Esophagus muscularis mucosa (tissue), 4 donors: Measurements from ENCODE around the gene MGAT4B.

Experiments
- EP300 ChIP-seq: sonication (generic); formaldehyde crosslinking; IDR thresholded peaks from one replicate; pipeline ENCODE4 v1.6.1; 2017; ENCODE audit warnings: antibody characterized with exemption
- POLR2A ChIP-seq: fragments of 450-650 bp; IDR thresholded peaks from one replicate; pipeline ENCODE4 v1.6.1; 2017; ENCODE audit warnings: antibody characterized with exemption, moderate library complexity, mild to moderate bottlenecking, low read depth
- POLR2AphosphoS5 ChIP-seq, 2 donors: sonication (generic); formaldehyde crosslinking; IDR thresholded peaks; one replicate each; pipeline ENCODE4 v1.6.1; 2017; ENCODE audit warnings: antibody characterized with exemption in 2 of 2
- TF ChIP-seq, protein P1 (sequence below), 3 experiments: fragments of 200-600 bp in 2 of 3; fragments of 450-650 bp in 1 of 3; sonication (generic) in 2 of 3; IDR thresholded peaks; one replicate each; pipeline ENCODE4 v1.5.1; 2017 to 2019; ENCODE audit warnings: antibody characterized with exemption in 3 of 3, mild to moderate bottlenecking in 2 of 3, moderate library complexity in 1 of 3

- TF ChIP-seq, protein P1, sequence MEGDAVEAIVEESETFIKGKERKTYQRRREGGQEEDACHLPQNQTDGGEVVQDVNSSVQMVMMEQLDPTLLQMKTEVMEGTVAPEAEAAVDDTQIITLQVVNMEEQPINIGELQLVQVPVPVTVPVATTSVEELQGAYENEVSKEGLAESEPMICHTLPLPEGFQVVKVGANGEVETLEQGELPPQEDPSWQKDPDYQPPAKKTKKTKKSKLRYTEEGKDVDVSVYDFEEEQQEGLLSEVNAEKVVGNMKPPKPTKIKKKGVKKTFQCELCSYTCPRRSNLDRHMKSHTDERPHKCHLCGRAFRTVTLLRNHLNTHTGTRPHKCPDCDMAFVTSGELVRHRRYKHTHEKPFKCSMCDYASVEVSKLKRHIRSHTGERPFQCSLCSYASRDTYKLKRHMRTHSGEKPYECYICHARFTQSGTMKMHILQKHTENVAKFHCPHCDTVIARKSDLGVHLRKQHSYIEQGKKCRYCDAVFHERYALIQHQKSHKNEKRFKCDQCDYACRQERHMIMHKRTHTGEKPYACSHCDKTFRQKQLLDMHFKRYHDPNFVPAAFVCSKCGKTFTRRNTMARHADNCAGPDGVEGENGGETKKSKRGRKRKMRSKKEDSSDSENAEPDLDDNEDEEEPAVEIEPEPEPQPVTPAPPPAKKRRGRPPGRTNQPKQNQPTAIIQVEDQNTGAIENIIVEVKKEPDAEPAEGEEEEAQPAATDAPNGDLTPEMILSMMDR (IDR thresholded peaks at IDR 0.05) = no peak
- TF ChIP-seq POLR2A (no peak), EP300 (no peak), POLR2AphosphoS5 (IDR thresholded peaks at IDR 0.05) (no peak)
Observed at GRCh38 chr5:179834120-179834519, 27.5 kb upstream of the MGAT4B start.
